GM06990 (cell line): ENCODE measurements around the gene S100A5.
"Not testable (repeated sequence)": the region's sequence is repeated elsewhere in the genome, so short reads cannot be mapped to it uniquely, and the experiment has no call there.

Experiments
- DNase-seq: peaks from one replicate; pipeline ENCODE4 v3.0.0-alpha.2; 2011; ENCODE audit not compliant: insufficient read length; ENCODE audit errors: extremely low read depth
- H3K27me3 ChIP-seq: replicated peaks from 2 replicates; pipeline ENCODE4 v1.6.0; 2011; ENCODE audit warnings: low read length; ENCODE audit not compliant: control insufficient read depth, insufficient read depth
- H3K36me3 ChIP-seq: 2 replicates; pipeline ENCODE4 v1.5.1; 2011; ENCODE audit warnings: low read length; ENCODE audit not compliant: control insufficient read depth, insufficient read depth
- H3K4me3 ChIP-seq: replicated peaks from 2 replicates; pipeline ENCODE4 v1.5.1; 2011; ENCODE audit warnings: low read depth, mild to moderate bottlenecking, control low read depth, low read length
- CTCF ChIP-seq: IDR thresholded peaks from 2 replicates; pipeline ENCODE4 v1.5.1; 2011; ENCODE audit warnings: low read length, control low read depth, mild to moderate bottlenecking, inconsistent platforms; ENCODE audit not compliant: insufficient read depth, poor library complexity, severe bottlenecking

S100A5 gene

GRCh38 chr1:153540394-153541361, at the start of gene S100A5:
Gene S100A5 (minus strand): TSS chr1:153540934. CDS start chr1:153540191, 743 bp downstream.
- no peak for DNase-seq
- H3K27me3 ChIP-seq: no peaks in the 10 kb centered on the region
- H3K36me3 ChIP-seq: no peaks in the 10 kb centered on the region
- H3K4me3 ChIP-seq: no peak within 1 kb of the TSS
- TF ChIP-seq CTCF: no peak

GRCh38 chr1:153588482-153588881, 47.7 kb upstream of the S100A5 start:
- H3K27me3 ChIP-seq: no peaks in the 10 kb centered on the region
- TF ChIP-seq CTCF: no peak
- H3K4me3 ChIP-seq: no peak overlapping the region
- DNase-seq: no peak
- H3K36me3 ChIP-seq: no peaks in the 10 kb centered on the region

GRCh38 chr1:153588033-153588432, 47.3 kb upstream of the S100A5 start:
- H3K36me3 ChIP-seq, H3K27me3 ChIP-seq, H3K4me3 ChIP-seq, DNase-seq: not testable (repeated sequence)

- no peaks in the 10 kb centered on the region for H3K27me3 ChIP-seq
- H3K36me3 ChIP-seq: no peaks in the 10 kb centered on the region
- DNase-seq: no peak
- no peak for TF ChIP-seq CTCF
- H3K4me3 ChIP-seq: no peak overlapping the region
These were observed 46.6 kb upstream of the S100A5 start for GRCh38 chr1:153587314-153587713.

GRCh38 chr1:153586347-153586746, 45.6 kb upstream of the S100A5 start:
- no peak for DNase-seq
- Histone ChIP-seq H3K36me3 (no peaks in the 10 kb centered on the region), H3K4me3 (no peak overlapping the region), H3K27me3 (no peaks in the 10 kb centered on the region)
- TF ChIP-seq CTCF: no peak

GRCh38 chr1:153585006-153585405, 44.3 kb upstream of the S100A5 start:
- no peak for TF ChIP-seq CTCF
- Histone ChIP-seq H3K27me3 (no peaks in the 10 kb centered on the region), H3K36me3 (no peaks in the 10 kb centered on the region), H3K4me3 (no peak overlapping the region)
- no peak for DNase-seq
